ENCODE results near the gene NAALADL2. TPM values are rescaled to one million over a fixed set of nuclear protein-coding genes. Genes with fewer than 3 reads are reported as not detected.

Gene NAALADL2
- total RNA-seq, 1 experiment from 2014 or later, result 1.6 TPM

DNA sequence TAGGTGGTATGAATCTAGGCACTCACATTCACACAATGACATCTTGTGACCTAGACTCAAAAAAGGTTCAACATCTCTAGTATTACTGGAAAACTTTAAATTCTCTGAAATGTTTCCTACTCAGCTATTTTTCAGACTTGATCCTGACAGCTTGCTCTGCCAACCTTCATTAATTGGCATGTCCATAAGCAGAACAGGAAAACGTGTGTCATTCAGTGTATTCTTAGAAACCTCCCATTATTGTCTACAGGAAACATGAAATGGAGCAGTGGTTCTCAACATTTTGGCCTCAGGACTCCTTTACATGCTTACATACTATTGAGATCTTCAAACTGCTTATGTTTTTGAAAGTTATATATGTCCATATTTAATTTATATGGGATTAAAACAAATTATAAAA lies 363.2 kb downstream of the NAALADL2 start:
- H2AK5ac ChIP-seq (ENCODE audit: insufficient read length, low read length), result no peak overlapping the region
- H3K4me1 ChIP-seq (ENCODE audit: insufficient read depth, low read length), result no peaks in the 10 kb centered on the region
- TF ChIP-seq, protein P1, sequence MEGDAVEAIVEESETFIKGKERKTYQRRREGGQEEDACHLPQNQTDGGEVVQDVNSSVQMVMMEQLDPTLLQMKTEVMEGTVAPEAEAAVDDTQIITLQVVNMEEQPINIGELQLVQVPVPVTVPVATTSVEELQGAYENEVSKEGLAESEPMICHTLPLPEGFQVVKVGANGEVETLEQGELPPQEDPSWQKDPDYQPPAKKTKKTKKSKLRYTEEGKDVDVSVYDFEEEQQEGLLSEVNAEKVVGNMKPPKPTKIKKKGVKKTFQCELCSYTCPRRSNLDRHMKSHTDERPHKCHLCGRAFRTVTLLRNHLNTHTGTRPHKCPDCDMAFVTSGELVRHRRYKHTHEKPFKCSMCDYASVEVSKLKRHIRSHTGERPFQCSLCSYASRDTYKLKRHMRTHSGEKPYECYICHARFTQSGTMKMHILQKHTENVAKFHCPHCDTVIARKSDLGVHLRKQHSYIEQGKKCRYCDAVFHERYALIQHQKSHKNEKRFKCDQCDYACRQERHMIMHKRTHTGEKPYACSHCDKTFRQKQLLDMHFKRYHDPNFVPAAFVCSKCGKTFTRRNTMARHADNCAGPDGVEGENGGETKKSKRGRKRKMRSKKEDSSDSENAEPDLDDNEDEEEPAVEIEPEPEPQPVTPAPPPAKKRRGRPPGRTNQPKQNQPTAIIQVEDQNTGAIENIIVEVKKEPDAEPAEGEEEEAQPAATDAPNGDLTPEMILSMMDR (conservative IDR thresholded peaks at IDR 0.05), result no peak
- H2BK120ac ChIP-seq (ENCODE audit: low read depth, low read length, poor library complexity, severe bottlenecking), result no peak overlapping the region
- H3K23ac ChIP-seq (ENCODE audit: insufficient read length, low read depth, low read length), result no peak overlapping the region
- no peaks in the 10 kb centered on the region for H3K23me2 ChIP-seq (ENCODE audit: insufficient read length, low read depth, low read length, poor library complexity, severe bottlenecking)
- Mint-ChIP-seq H3K4me1 (no peaks in the 10 kb centered on the region), H3K27ac (no peak overlapping the region; a peak in 1 of 7 replicates), H3K27me3 (ENCODE audit: low read depth) (no peaks in the 10 kb centered on the region), H3K4me3 (no peak overlapping the region), H3K9me3 (no peaks in the 10 kb centered on the region), H3K36me3 (ENCODE audit: insufficient read depth in 1 of 3, low read depth in 3 of 3) (no peaks in the 10 kb centered on the region)
- DNase-seq, result no peak
- WGBS (ENCODE audit: extremely low coverage, insufficient read length, low lambda C conversion rate), result no CpG with 5 or more reads among the region's 1 CpG
- peak overlapping the region; percentile 19 for H3T11ph ChIP-seq (ENCODE audit: low read length)
- H3K56ac ChIP-seq (ENCODE audit: insufficient read length, low read depth, low read length), result no peak overlapping the region
- H3K79me2 ChIP-seq (ENCODE audit: insufficient read depth, low read length), result no peaks in the 10 kb centered on the region
- no peak overlapping the region for H3K4me2 ChIP-seq (ENCODE audit: insufficient read depth, insufficient read length, low read length)
- H4K91ac ChIP-seq (ENCODE audit: insufficient read length, low read depth, low read length), result no peak overlapping the region
- no peak overlapping the region for H3K14ac ChIP-seq (ENCODE audit: insufficient read depth, low read length)
- H3K27ac ChIP-seq (ENCODE audit: insufficient read length, low read depth, low read length), result no peak overlapping the region
- H4K5ac ChIP-seq (ENCODE audit: insufficient read length, low read depth, low read length), result no peak overlapping the region
- no peak overlapping the region for H2BK12ac ChIP-seq (ENCODE audit: insufficient read length, low read depth, low read length)
- H4K20me1 ChIP-seq (ENCODE audit: control insufficient read depth, insufficient read depth, insufficient read length), result no peaks in the 10 kb centered on the region
- no peak overlapping the region for H2AFZ ChIP-seq (ENCODE audit: low read length)
- H3K18ac ChIP-seq (ENCODE audit: insufficient read length, low read depth, low read length), result no peak overlapping the region
- H4K8ac ChIP-seq (replicated peaks; ENCODE audit: insufficient read length, low read depth, low read length), result no peak overlapping the region
- no peaks in the 10 kb centered on the region for H3K9me3 ChIP-seq (ENCODE audit: control insufficient read depth, low read depth, low read length)
- no peak overlapping the region for H2BK15ac ChIP-seq (ENCODE audit: low read depth, low read length)
- no peak overlapping the region for H2BK5ac ChIP-seq (ENCODE audit: insufficient read length, low read length)
- no peak overlapping the region for H3K9ac ChIP-seq (ENCODE audit: extremely low read depth, insufficient read length, low read length)
- no peaks in the 10 kb centered on the region for H3K27me3 ChIP-seq (ENCODE audit: insufficient read depth, low read length)
- H2BK20ac ChIP-seq (ENCODE audit: low read depth, low read length, poor library complexity, severe bottlenecking), result no peak overlapping the region
- no peak overlapping the region for H3K4ac ChIP-seq (ENCODE audit: low read depth, low read length)
- H3K79me1 ChIP-seq (ENCODE audit: insufficient read depth, low read depth, low read length, poor library complexity, severe bottlenecking), result no peaks in the 10 kb centered on the region

Measured in H9 (cell line).